MM.1S (cell line): ENCODE results near the gene RBM23.

ENCODE experiments used
- DNase-seq: peaks from one replicate; pipeline ENCODE4 v3.0.0-alpha.2; 2015
- H2AFZ ChIP-seq: fragments of 300-600 bp; sonication (generic); 2 replicates; pipeline ENCODE4 v1.6.0; 2016; ENCODE audit warnings: antibody characterized with exemption, low read length
- H3F3A ChIP-seq: fragments of 300-600 bp; sonication (generic); 2 replicates; pipeline ENCODE4 v1.6.1; 2016; ENCODE audit warnings: mild to moderate bottlenecking, antibody characterized with exemption, low read length, moderate library complexity, mixed read lengths; ENCODE audit not compliant: insufficient read depth
- H3K27ac ChIP-seq: fragments of 300-600 bp; sonication (generic); 2 replicates; pipeline ENCODE4 v1.5.1; 2016; ENCODE audit warnings: mild to moderate bottlenecking, low read length
- H3K27me3 ChIP-seq: fragments of 300-600 bp; sonication (generic); replicated peaks from 2 replicates; pipeline ENCODE4 v1.6.0; 2016; ENCODE audit warnings: low read length; ENCODE audit not compliant: insufficient read depth
- H3K36me3 ChIP-seq: fragments of 300-600 bp; sonication (generic); replicated peaks from 2 replicates; pipeline ENCODE4 v1.6.1; 2016; ENCODE audit warnings: mild to moderate bottlenecking, low read length, mixed read lengths; ENCODE audit not compliant: insufficient read depth
- H3K4me1 ChIP-seq: fragments of 300-600 bp; sonication (generic); 2 replicates; pipeline ENCODE4 v1.6.1; 2016; ENCODE audit warnings: low read length, mixed read lengths
- H3K4me2 ChIP-seq: fragments of 300-600 bp; sonication (generic); 2 replicates; pipeline ENCODE4 v1.6.0; 2016; ENCODE audit warnings: low read depth, low read length
- H3K4me3 ChIP-seq: fragments of 300-600 bp; sonication (generic); 2 replicates; pipeline ENCODE4 v1.5.1; 2016; ENCODE audit warnings: low read length, mixed read lengths
- H3K79me2 ChIP-seq: fragments of 300-600 bp; sonication (generic); 2 replicates; pipeline ENCODE4 v1.6.1; 2016; ENCODE audit warnings: mixed run types, low read length, mixed read lengths
- H3K9ac ChIP-seq: fragments of 300-600 bp; sonication (generic); 2 replicates; pipeline ENCODE4 v1.6.1; 2016; ENCODE audit warnings: low read length, mixed read lengths
- H3K9me2 ChIP-seq: fragments of 300-600 bp; sonication (generic); replicated peaks from 2 replicates; pipeline ENCODE4 v1.6.1; 2016; ENCODE audit warnings: mild to moderate bottlenecking, low read length, mixed read lengths; ENCODE audit not compliant: insufficient read depth
- H3K9me3 ChIP-seq: fragments of 300-600 bp; sonication (generic); replicated peaks from 2 replicates; pipeline ENCODE4 v1.6.1; 2016; ENCODE audit warnings: mild to moderate bottlenecking, low read length, mixed read lengths; ENCODE audit not compliant: insufficient read depth
- H4K20me1 ChIP-seq: fragments of 300-600 bp; sonication (generic); 2 replicates; pipeline ENCODE4 v1.6.1; 2016; ENCODE audit warnings: mild to moderate bottlenecking, low read length, moderate library complexity, mixed read lengths; ENCODE audit not compliant: insufficient read depth
- CTCF ChIP-seq: fragments of 300-600 bp; sonication (generic); IDR thresholded peaks from 2 replicates; pipeline ENCODE4 v1.5.1; 2016; ENCODE audit warnings: antibody characterized with exemption, low read length, mixed read lengths
- EZH2 ChIP-seq: fragments of 300-600 bp; sonication (generic); optimal IDR thresholded peaks from 2 replicates; pipeline ENCODE3; 2017; ENCODE audit warnings: low read depth, mild to moderate bottlenecking, antibody characterized with exemption, low read length, mixed read lengths
- EZH2phosphoT487 ChIP-seq: fragments of 300-600 bp; sonication (generic); IDR thresholded peaks from 2 replicates; pipeline ENCODE4 v1.6.1; 2018; ENCODE audit warnings: antibody characterized with exemption, low read length

The RBM23 gene

DNA sequence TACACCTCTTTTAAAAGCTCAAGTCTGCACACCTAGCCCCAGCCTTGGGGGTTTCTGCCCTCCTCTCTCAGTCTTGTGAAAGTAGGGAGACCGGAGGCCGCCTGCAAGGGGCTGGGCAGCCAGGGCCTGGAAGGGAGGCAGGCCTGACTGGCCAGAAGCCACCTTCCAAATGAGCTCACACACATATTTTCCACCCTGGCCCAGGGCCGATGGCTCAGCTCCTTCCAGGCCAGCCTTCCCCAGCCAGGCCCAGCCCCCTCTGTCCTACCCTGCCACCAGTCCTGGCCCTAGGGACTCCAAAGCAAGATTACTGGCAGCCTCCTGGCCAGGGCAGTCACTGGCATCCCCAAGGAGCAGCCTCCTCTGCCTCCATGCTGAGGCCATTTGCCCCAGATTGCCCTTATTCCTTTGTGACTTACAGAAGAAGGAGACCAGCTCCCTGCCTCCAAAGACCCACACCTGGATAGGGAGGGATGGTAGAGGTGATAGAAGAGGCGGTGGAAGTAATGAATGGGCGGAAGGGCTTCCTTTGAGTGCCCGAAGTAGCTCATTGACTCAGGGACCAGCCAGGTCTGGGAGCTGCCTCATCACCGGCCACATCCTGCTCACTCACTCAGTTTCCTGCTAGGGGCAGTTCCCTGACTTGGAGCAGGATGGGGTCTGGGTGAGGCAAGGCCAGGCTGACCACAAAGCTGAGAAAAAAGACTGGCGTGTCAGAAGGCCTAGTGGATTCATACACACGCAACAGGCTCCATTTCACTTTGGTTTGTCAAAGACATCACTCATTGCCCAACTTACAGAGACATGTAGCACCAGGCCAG, 67.8 kb downstream of the RBM23 start:
- Histone ChIP-seq H3K27me3 (no peaks in the 10 kb centered on the region), H3F3A (no peaks in the 10 kb centered on the region), H3K79me2 (no peaks in the 10 kb centered on the region), H2AFZ (no peak overlapping the region), H3K27ac (no peak overlapping the region), H3K4me2 (no peak overlapping the region), H3K4me1 (peaks cover 3% of the 10 kb centered on the region; the same call in 1 of the 2 replicates), H3K36me3 (no peaks in the 10 kb centered on the region), H3K9me3 (no peaks in the 10 kb centered on the region), H4K20me1 (no peaks in the 10 kb centered on the region), H3K4me3 (no peak overlapping the region), H3K9ac (no peak overlapping the region), H3K9me2 (no peaks in the 10 kb centered on the region)
- TF ChIP-seq EZH2phosphoT487 (no peak), CTCF (no peak), EZH2 (no peak)
- no peak for DNase-seq

GRCh38 chr14:22849212-22849819, 69.6 kb downstream of the RBM23 start:
- H3K36me3 ChIP-seq = no peaks in the 10 kb centered on the region
- no peak overlapping the region for H2AFZ ChIP-seq
- H3K27me3 ChIP-seq = no peaks in the 10 kb centered on the region
- H3K27ac ChIP-seq = no peak overlapping the region
- H3F3A ChIP-seq = no peaks in the 10 kb centered on the region
- H3K4me2 ChIP-seq = no peak overlapping the region
- no peaks in the 10 kb centered on the region for H3K9me2 ChIP-seq
- no peak overlapping the region for H3K9ac ChIP-seq
- H3K4me3 ChIP-seq = no peak overlapping the region
- DNase-seq = no peak
- H3K4me1 ChIP-seq = peaks cover 3% of the 10 kb centered on the region; the same call in 1 of the 2 replicates
- no peaks in the 10 kb centered on the region for H3K79me2 ChIP-seq
- TF ChIP-seq EZH2phosphoT487 = no peak
- no peak for TF ChIP-seq EZH2
- TF ChIP-seq CTCF = no peak
- no peaks in the 10 kb centered on the region for H3K9me3 ChIP-seq
- H4K20me1 ChIP-seq = no peaks in the 10 kb centered on the region

DNA sequence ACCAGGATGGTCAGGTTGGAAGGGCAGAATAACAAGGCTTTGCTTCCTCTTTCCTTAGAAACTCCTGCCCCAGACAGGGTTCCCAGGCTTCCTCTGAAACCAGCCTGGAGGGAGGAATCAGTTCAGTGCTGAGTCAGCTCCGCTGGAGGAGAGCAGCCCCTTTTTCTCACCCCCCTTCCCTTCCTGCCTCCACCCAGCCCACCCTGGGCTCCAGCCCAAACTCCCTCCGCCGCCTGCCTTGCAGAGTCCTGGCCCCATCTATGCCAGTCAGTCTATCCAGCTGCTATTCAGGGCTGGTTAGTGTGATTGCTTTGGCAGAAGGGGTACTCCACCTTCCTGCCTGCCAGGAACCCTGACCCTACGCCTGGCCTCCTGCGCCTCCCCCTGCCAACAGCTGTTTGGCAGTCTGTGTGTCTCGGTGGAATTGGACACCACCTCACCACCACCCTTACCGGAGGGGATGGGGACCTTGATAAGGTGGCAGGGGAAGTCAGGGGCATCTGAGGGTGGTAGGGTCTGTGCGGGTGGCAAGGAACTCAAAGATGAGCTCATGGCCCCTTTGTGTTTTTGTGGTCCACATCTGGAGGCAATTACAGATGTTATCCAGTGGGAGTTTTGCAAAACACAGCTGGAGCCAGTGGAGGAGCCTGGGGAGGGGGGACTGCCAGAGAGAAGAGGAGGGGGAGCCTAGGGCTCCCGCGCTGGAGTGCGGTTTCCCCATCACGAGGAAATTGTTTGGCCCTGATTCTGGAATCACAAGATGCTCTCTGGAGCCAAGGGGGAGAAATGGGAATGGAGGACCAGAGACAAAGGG, 70.4 kb downstream of the RBM23 start:
- Histone ChIP-seq H3K79me2 (no peaks in the 10 kb centered on the region), H3K27me3 (no peaks in the 10 kb centered on the region), H4K20me1 (no peaks in the 10 kb centered on the region), H3K4me1 (peaks cover 3% of the 10 kb centered on the region; the same call in 1 of the 2 replicates), H3K36me3 (no peaks in the 10 kb centered on the region), H3K27ac (no peak overlapping the region), H3F3A (no peaks in the 10 kb centered on the region), H3K4me2 (no peak overlapping the region), H3K4me3 (no peak overlapping the region), H3K9me3 (no peaks in the 10 kb centered on the region), H2AFZ (no peak overlapping the region), H3K9me2 (no peaks in the 10 kb centered on the region), H3K9ac (no peak overlapping the region)
- TF ChIP-seq CTCF (no peak), EZH2 (no peak), EZH2phosphoT487 (no peak)
- no peak for DNase-seq
